Renal cortex interstitium (tissue), 11 donors: ENCODE data around the gene AKAP7. TPM values are rescaled to one million over a fixed set of nuclear protein-coding genes. Genes with fewer than 3 reads are reported as not detected.
A peak's percentile ranks its signal among the peaks of the same experiment; 100 is the strongest.

Source experiments
- DNase-seq, 11 donors: peaks; one replicate each; pipeline ENCODE4 v3.0.0-alpha.2; 2013; ENCODE audit warnings: low read depth in 9 of 11, low spot score in 4 of 11; ENCODE audit errors: extremely low read depth in 1 of 11
- polyA plus RNA-seq, 3 donors: library from polyadenylated mRNA; unstranded; fragments of 120-200 nt; gene quantifications; one replicate each; pipeline ENCODE4 v1.2.1, GENCODE V29; 2013; ENCODE audit not compliant: insufficient read length in 3 of 3

The AKAP7 gene
- polyA plus RNA-seq, 3 donors: 10.4 to 14.8 (median 13.9) TPM

DNA sequence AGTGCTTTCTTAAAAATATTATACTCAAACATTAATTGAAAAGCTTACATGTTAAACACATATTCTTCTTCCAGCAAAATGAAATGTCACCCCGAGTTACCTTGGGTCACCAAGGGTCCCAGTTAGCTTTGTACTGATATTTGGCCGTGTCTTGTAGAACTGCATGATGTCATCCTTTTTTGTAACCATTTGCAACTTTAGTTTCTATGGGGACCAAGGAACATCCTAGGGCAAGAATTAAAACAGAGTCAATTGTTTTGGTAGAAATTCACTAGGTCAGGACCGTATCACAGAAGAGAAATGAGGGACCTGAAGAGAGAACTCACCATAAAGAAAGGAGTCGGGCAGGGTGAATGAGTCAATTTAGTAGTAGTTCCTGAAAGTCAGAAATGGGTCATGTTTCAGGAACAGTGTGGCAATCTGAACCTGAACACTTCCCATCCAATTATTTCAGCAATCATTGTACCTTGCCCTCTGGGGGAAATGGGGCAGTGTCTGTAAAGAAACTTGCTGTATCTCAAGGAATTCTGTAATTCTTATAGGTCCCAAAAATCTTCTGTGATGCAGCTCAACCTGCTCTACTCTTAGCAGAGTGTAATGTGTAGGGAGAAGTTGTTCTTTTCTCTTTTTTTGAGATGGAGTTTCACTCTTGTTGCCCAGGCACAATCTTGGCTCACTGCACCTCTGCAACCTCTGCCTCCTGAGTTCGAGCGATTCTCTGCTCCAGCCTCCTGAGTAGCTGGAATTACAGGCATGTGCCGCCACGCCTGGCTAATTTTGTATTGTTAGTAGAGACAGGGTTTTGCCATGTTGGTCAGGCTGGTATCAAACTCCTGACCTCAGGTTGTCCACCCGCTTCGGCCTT lies 5.3 kb upstream of the AKAP7 start:
- no peak for DNase-seq

DNA sequence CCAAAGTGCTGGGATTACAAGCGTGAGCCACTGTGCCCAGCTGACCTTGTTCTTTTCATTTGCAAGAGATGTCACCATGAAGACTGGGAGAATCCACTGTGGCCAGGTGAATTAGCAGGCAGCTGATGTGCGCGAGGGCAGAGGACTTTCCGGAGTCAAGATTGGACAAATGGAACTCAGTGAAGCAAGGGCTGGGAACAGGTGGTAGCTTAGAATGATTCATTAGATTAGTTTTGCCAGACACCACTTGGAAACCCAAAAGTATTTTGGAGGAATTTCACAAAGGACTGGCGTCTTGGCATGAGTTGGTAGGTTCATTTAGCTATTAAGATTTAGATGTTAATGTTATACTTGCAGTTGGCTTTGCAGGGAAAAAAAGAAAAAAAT lies 4.7 kb upstream of the AKAP7 start:
- DNase-seq: no peak

DNA sequence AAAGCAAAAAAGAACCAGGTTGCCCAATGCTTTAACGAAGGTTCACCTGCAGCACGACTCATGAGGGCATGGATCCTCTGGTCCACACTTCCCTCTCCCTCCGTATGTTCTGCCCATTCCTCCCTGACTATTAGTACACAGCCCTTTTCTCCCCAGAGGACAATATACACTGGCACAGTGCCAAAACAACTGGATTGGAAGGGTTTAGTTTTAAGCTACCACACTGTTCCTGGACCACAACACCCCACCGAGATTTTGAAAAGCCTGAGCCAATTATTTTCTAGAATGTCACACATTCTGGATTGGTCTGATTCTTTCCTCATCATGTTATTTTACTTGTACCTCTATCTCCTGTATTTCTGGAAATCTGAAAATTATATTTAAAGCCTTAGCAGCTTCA lies 2.9 kb upstream of the AKAP7 start:
- no peak for DNase-seq

DNA sequence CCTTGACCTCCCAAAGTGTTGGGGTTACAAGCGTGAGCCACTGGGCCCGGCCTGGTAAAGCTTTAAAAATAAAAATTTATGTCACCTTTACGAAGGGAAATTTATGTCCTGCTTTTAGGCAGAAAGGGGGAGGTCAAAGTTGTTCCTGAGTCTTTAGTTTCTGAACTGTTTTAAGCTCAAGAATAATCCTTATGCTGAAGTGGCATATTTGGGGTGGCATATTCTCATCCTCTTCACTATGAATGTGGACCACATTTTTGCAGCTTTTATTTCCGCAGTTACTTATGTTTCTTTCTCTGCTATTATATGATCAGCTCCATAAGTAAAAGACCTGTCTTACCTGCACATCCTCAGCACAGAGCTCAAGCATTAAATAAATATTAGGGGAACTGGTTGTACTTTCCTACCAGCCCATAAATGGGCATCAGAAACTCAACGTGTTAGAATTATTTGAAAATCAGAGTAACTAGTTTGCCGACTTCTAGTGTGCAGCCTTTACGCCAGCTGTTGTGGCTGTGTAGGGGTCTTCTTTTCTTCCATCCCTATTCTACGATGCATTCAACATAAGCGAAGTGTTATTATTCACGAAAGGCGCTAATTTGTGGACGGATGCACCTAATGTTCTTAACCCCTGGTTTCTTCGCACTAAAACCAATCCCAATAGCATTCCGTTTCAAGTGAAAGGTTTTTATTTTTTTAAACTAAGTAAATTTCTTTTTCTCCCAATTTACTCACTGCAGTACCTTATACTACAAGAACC lies 867 bp upstream of the AKAP7 start:
- DNase-seq: peak in 1 of 11 donors; percentile 7

DNA sequence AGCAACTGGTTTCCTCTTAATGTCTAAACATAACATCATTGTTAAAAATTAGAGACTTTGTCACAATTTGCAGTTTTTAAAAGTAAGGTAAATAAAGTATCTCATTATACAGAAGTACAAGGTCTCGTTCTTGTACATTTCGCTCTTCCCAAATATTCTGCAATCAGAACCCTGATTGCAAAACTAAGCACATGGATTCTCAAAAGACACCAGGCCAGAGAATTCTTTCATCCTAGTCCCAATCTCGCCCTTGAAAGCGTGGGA lies 355 bp upstream of the AKAP7 start:
- DNase-seq: no peak

DNA sequence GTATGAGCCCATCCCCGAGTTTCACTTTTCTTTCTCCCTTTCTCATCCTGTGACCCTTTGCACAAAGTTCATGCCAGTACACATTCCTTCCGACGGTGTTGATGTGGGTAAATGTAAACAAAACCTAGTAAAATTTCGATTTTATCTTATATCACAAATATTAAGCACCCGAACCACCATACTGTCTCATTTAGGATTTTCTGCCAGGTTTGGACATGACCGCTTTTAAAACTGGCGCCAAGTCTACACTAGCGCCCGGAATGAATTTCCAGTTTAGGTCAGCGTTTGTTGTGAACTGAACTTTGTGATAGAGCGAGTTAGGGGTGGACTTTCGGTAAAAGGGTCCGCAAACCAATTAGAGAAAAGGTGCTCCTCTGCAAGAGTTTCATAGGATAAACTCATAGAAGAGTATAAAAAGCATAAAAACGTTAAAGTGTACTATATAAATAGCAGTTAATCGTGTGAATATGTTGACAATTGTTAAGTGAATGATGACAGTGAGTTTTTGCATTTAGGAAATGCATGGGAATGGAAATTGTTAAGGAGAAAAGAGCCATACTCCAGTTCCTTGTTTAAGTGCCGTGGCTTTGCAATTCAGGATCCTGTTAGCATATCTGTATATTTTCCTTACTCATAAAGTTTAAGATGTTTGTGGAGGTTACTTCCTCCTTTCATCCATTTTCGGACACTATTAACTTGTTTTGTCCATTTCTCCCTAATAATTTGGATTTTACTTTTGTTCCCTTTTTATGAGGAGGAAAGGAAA lies 937 bp downstream of the AKAP7 start:
- peak in 9 of 11 donors; percentile 15 to 53 (median 35) for DNase-seq

DNA sequence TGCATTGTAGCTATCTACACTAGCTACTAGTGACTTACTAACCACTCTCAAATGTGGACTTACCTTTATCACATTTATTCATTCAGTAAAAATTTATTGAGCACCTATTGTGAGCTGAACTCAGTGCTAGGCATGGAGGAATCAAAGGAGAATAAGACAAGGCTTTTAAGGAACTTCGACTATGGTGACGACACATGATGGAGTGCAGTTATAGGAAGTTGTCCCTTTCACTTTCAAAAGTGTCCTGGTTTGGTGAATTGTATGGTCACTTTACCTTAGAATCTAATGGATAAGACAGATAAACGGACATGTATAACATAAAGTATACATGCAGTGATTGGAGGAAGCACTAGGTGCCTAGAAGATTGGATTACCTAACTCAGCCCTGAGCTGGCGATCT lies 4.3 kb downstream of the AKAP7 start:
- DNase-seq: no peak

DNA sequence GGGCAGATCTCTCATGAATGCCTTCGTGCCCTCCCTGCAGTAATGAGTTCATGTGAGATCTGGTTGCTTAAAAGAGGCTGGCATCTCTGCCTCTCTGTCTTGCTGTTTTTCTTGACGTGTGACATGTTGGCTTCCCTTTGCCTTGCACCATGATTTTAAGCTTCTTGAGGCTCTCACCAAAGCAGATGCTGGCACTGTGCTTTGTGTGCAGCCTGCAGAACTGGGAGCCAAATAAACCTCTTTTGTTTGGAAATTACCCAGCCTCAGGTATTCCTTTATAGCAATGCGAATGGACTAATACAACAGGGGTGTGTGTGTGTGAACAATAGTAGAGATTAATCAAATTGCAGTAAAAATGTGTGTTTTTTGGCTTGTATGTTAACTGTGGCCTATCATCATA lies 8.1 kb downstream of the AKAP7 start:
- no peak for DNase-seq

DNA sequence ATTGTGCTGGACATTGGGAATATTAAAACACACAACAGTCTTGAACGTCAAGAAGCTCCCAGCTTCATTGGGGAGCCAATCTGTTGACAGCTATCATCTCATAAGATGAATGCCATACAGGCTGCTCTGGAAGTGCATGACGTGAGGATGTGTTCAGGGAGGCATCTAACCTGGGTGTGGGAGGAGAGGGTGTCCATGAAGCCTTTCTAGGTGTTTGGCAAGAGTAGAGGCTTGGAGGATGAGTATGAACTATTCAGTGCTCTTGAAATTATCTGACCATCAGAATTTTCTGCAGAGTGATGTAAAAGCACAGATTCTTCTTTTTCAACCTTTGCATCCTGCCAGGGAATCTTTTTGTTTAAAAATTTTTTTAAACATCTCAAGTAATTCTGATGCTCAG lies 11.6 kb downstream of the AKAP7 start:
- no peak for DNase-seq

DNA sequence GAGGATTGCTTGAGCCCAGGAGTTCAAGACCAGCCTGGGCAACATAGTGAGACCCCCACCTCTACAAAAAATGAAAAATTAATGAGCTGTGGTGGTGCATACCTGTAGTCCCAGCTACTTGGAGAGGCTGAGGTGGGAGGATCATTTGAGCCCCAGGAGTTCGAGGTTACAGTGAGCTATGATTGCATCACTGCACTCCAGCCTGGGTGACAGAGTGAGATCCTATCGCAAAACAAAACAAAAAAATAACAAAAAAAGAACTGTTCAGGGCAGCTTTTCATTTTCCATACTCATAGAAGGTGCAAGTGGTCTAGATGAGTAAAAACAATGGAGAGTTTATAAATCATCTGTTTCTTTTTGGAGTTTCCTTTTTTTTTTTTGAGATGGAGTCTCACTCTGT lies 21.1 kb downstream of the AKAP7 start:
- DNase-seq: no peak

DNA sequence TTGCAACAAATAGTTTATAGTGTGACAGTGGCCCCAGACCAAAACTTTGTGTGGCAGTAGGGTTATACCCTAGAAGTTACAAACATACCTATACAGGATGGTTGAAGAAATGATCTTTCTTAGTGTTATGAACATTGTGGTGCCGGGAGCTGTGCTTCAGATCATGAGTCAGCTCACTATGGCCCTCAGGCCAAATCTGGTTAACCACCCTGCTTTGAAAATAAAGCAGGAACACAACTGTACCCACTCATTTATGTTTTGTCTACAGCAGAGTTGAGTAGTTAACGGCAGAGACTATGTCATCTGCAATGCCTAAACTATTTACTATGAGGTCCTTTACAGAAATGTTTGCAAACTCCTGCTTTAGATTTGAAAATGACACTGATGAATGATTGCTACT lies 24.3 kb downstream of the AKAP7 start:
- DNase-seq: no peak

DNA sequence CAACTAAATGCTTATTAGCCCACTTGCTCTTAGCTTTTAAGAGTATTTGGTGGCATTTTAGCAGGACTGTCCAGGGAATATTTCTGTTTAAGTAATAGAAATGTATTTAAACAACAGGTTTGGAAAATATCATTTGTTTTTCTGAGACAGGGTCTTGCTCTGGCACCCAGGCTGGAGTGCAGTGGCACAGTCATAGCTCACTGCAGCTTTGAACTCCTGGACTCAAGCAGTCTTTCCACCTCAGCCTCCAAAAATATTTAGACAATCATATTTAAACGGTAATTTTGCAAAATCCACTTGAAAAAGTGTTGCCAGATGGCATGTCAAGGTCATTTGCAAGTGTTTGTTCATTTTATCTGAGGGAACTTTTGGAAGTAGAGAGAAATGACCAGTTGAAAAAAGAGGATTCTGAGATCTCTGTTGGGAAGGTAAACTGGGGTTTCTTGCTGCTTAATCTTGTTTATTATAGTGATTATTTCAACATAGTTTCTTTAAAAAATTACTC lies 25.0 kb downstream of the AKAP7 start:
- DNase-seq: no peak

DNA sequence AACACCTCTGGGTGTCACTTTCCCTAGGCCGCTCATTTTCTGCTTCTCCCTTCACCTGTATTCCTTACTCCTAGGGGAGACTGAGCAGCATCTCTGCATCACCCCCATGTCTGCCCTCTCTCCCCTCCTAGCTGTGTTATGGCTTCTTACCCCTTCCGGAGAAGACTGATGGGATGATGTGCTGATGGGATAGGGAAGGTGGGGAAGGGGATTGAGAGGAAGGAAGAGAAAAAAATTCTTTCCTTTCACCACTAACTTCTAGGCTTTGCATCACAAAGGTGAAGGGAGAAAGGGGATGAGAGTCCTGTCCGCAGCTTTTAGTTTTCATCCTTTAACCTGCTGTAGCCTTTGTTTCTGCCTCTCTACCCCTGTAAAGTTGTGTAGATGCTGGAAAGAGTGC lies 26.7 kb downstream of the AKAP7 start:
- DNase-seq: no peak

DNA sequence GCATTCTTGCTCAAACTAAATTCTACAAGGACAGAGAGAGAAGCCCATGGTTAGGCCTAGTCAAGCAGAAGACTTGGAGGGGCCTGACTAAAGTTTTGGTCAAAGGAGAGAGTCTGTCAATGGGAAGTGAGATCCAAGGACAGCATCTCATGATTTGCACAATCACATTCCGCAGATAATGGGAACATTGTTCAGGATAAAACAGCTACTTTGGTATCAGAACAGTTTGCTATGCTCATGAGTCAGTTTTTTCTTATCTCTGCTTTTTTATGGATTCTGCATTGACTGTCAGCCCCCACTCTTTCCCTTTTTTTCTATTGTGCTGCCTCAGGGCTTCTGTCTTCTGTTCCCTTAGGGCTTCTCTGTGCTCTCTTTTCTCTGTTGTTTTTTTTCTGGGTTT lies 28.6 kb downstream of the AKAP7 start:
- no peak for DNase-seq

DNA sequence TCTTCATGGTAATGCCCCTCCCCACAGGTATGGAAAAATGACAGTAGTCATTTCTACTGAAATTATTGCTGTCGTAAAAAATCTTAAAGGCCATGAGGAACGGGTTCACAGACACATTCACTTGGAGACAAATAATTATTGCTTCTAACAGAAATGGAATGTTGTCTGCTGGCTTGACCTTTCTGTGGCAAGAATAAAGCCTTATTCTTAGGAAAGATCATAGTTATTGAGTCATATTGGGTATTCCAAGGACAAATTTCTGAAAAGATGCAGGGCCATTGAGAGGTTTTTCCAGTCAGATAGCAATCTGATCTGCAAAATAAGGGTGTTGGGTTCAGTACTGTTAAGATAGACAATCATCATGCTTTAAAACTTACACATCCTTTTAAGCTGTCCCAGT lies 29.2 kb downstream of the AKAP7 start:
- DNase-seq: no peak

DNA sequence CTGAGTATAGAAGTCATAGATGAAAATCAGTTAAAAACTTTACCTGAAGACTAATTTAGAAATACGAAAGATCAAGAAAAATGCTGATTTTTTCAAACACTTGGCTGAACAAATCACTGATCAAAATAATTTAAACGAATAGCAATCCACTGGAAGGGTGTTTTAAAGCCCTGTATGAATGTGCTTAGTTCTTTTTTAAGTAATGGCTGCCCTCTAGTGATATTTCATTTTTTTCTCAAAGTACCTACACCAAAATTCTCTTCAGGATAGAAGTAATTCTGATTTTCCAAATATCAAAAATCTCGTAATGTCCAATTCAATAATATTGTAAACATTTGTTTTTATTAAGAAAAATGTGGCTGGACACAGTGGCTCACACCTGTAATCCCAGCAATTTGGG lies 32.5 kb downstream of the AKAP7 start:
- DNase-seq: no peak

DNA sequence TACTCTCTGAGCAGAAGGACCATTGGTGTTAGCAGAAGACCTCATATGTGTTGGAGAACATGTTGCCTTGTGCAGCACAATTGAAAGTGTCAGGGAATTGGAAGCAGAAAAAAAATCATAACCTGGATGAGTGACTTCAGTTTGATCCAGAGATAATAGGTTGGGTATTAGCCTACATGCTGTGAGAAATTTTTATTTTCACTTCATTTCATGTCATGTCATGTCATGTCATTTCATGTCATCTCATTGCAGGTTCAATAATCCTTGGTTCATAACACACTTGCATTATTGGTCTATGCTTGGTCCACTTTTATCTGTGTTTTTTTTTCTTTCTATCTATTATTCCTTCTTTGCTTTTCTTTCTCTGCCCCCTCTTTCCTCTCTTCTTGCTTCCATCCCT lies 34.3 kb downstream of the AKAP7 start:
- DNase-seq: no peak

DNA sequence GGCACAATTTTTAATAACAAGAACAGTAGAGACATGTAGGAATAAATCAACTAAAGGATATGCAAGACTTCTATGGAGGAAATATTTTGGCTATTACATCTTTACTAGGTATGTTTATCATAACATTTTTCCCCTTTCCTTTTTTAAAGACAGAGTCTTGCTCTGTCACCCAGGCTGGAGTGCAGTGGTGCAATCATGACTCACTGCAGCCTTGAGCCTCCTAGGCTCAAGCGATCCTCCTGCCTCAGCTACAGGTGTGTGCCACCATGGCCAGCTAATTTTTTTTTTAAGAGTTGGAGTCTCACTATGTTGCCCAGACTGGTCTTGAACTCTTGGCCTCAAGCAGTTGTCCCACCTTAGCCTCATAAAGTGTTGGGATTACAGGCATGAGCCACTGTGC lies 37.0 kb downstream of the AKAP7 start:
- DNase-seq: no peak

DNA sequence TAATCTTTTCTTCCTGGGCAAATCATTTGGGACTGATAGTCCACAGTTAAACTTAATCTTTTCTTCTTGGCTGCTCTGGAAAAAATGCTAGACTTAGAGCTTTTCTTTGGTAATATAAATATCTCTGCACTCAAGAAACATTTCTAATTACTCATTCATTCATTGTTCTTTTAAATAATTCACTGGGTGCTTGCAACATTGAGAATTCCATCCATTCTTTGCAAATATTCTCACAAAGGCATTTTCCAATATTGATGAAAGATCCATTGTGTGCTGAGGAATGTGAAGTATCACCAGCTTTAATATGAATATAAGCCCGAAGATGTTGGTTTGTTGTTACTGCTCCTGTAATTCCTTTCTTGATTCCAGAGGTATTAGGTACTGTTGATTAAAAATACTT lies 38.4 kb downstream of the AKAP7 start:
- DNase-seq: no peak

DNA sequence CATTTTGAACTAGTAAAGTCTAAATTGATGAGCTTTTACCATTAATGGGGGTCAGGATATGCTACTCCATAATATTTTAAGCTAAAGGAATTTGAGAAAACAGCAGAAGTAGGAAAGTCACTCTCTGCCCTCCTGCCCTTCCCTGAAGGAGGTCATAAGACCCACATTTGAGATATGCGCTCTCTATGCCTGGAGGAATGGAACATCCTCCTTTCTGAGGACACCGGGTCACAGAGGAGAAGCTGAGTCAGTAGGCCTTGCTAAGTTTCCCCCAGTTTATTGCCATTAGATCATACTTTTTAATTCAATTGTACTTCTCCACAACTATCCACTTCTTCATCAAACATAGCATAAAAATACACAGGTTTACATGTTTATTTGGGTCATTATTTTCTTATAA lies 40.3 kb downstream of the AKAP7 start:
- DNase-seq: no peak
